ENCODE data around the gene TAC4. TPM values are rescaled to one million over a fixed set of nuclear protein-coding genes. Genes with fewer than 3 reads are reported as not detected.

The TAC4 gene
- total and polyA plus RNA-seq, 10 of the 15 experiments (the other 5 are each of a cell fraction or from before 2014, with no cell fraction given): not detected

DNA sequence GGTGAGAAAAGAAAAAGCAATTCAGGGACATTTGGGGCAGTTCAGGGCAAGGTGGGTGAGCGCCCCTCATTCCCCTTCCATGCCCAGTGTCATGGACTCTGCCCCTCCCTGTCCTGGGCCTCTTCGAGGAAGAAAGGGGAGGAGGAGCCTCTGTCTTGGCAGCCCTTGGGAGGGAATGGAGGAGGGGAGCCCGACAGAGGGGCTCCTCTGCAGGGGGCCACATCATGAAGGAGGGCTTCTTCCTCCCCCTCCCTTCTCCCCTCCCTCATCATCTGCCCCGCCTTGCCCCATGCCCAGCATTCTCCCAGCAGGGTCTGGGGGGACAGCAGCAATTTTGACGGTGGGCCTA is 33.2 kb upstream of the TAC4 start:
- SMC1A ChIA-PET (ENCODE audit: uncharacterized antibody, unreplicated experiment): interaction anchor here (1.3 to 1.6 kb wide), 2 partner anchors 116 to 117 kb away, joined by 6 to 9 read pairs; no protein-coding TSS in a partner anchor
- intact Hi-C loops (cut with micrococcal nuclease; ENCODE audit: unreplicated experiment) (loop anchor here (5.0 kb wide), 1 partner anchor 116 kb away; the partner anchor contains the start of gene DLX3), in situ Hi-C loops (cut with MboI) (no loop called here)
- H3K4me1 ChIP-seq (ENCODE audit: control insufficient read depth, insufficient read depth, low read length): no peaks in the 10 kb centered on the region
- no peak overlapping the region for H3K9ac ChIP-seq (ENCODE audit: control insufficient read depth, insufficient read depth, low read length)
- H3K79me2 ChIP-seq (ENCODE audit: control insufficient read depth, insufficient read depth, low read length): no peaks in the 10 kb centered on the region
- FAIRE-seq: no peak
- no peak overlapping the region for H3K4me3 ChIP-seq
- no peaks in the 10 kb centered on the region; the same call in 1 of the 2 replicates for H4K20me1 ChIP-seq (ENCODE audit: control insufficient read depth, insufficient read depth)
- no peak overlapping the region for H3K27ac ChIP-seq (ENCODE audit: control insufficient read depth, insufficient read depth)
- RAD21 ChIA-PET (ENCODE audit: unreplicated experiment): interaction anchor here (1.7 kb wide), 1 partner anchor 117 kb away, joined by 11 read pairs; no protein-coding TSS in a partner anchor
- 36% methylated on average over 5 of the region's 5 CpGs for WGBS (ENCODE audit: insufficient coverage, insufficient replicate concordance, low lambda C conversion rate, missing lambda C conversion rate)
- peaks cover 0 to 5% of the 10 kb centered on the region in 2 experiments; a peak in 3 of 4 replicates for H3K27me3 ChIP-seq (replicated peaks in 1 of 2; ENCODE audit: control insufficient read depth in 2 of 2, insufficient read depth in 2 of 2, low read length in 1 of 2)
- CTCF ChIA-PET: interaction anchor here (0.8 to 7.2 kb wide), 5 partner anchors 42 to 213 kb away, joined by 3 to 105 read pairs (median 6); partner anchors contain the start of gene DLX3
- ATAC-seq: no peak
- H2AFZ ChIP-seq (ENCODE audit: control insufficient read depth, low read depth, low read length): no peak overlapping the region
- POLR2A ChIA-PET: no interaction called here
- no peak for DNase-seq (ENCODE audit: low read depth, low spot score)
- H3K9me3 ChIP-seq (replicated peaks; ENCODE audit: control insufficient read depth, insufficient read depth, low read length): no peaks in the 10 kb centered on the region
- BruUV-seq (replicated peaks): no TSS peak
- no peaks in the 10 kb centered on the region for H3K36me3 ChIP-seq (ENCODE audit: control insufficient read depth in 2 of 2, insufficient read depth in 2 of 2, low read length in 1 of 2)
- no peak overlapping the region for H3K4me2 ChIP-seq (ENCODE audit: control insufficient read depth, insufficient read depth)
- TF ChIP-seq RELB (IDR thresholded peaks at IDR 0.05; ENCODE audit: low read depth): no peak
- TF ChIP-seq NR2F1 (conservative IDR thresholded peaks at IDR 0.05): no peak
- TF ChIP-seq PRDM15 (CRISPR knock-in tag; IDR thresholded peaks at IDR 0.05): no peak
- TF ChIP-seq, protein P1, sequence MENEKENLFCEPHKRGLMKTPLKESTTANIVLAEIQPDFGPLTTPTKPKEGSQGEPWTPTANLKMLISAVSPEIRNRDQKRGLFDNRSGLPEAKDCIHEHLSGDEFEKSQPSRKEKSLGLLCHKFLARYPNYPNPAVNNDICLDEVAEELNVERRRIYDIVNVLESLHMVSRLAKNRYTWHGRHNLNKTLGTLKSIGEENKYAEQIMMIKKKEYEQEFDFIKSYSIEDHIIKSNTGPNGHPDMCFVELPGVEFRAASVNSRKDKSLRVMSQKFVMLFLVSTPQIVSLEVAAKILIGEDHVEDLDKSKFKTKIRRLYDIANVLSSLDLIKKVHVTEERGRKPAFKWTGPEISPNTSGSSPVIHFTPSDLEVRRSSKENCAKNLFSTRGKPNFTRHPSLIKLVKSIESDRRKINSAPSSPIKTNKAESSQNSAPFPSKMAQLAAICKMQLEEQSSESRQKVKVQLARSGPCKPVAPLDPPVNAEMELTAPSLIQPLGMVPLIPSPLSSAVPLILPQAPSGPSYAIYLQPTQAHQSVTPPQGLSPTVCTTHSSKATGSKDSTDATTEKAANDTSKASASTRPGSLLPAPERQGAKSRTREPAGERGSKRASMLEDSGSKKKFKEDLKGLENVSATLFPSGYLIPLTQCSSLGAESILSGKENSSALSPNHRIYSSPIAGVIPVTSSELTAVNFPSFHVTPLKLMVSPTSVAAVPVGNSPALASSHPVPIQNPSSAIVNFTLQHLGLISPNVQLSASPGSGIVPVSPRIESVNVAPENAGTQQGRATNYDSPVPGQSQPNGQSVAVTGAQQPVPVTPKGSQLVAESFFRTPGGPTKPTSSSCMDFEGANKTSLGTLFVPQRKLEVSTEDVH (IDR thresholded peaks at IDR 0.05; ENCODE audit: low read depth, partially characterized antibody): no peak
- no peak for TF ChIP-seq MXI1 (IDR thresholded peaks at IDR 0.05; ENCODE audit: low read depth, low read length)
- TF ChIP-seq PML (IDR thresholded peaks at IDR 0.05; ENCODE audit: low read length): no peak
- TF ChIP-seq SREBF1 (IDR thresholded peaks at IDR 0.05; ENCODE audit: low read length): no peak
- TF ChIP-seq, protein P2, sequence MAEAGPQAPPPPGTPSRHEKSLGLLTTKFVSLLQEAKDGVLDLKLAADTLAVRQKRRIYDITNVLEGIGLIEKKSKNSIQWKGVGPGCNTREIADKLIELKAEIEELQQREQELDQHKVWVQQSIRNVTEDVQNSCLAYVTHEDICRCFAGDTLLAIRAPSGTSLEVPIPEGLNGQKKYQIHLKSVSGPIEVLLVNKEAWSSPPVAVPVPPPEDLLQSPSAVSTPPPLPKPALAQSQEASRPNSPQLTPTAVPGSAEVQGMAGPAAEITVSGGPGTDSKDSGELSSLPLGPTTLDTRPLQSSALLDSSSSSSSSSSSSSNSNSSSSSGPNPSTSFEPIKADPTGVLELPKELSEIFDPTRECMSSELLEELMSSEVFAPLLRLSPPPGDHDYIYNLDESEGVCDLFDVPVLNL (IDR thresholded peaks at IDR 0.05; ENCODE audit: low read depth, low read length): no peak
- TF ChIP-seq BACH1 (IDR thresholded peaks at IDR 0.05; ENCODE audit: borderline replicate concordance): no peak
- TF ChIP-seq ZNF217 (IDR thresholded peaks at IDR 0.05): no peak
- no peak for TF ChIP-seq HCFC1 (IDR thresholded peaks at IDR 0.05; ENCODE audit: low read length)
- no peak for TF ChIP-seq SMC3 (IDR thresholded peaks at IDR 0.05; ENCODE audit: borderline replicate concordance, low read length)
- no peak for TF ChIP-seq KDM1A (IDR thresholded peaks at IDR 0.05; ENCODE audit: borderline replicate concordance)
- no peak for TF ChIP-seq HSF1 (IDR thresholded peaks at IDR 0.05; ENCODE audit: low read depth, low read length)
